WTC11 (cell line): ENCODE data around the gene CMA1. TPM values are rescaled to one million over a fixed set of nuclear protein-coding genes. Genes with fewer than 3 reads are reported as not detected.
"Not testable (repeated sequence)": the region's sequence is repeated elsewhere in the genome, so short reads cannot be mapped to it uniquely, and the experiment has no call there.

Source experiments
- ATAC-seq: fragments of 200-7000 bp; cut with Tn5 transposase; 2 replicates; pipeline ENCODE4 v1.10.0; 2021; ENCODE audit warnings: mild to moderate bottlenecking, moderate library complexity
- CTCF ChIA-PET: fragments of 300-600 bp; sonication (Branson Sonifier 250); formaldehyde crosslinking; loops from one replicate; lab custom pipeline; 2021; ENCODE audit warnings: antibody characterized with exemption; lab: Charles Lee
- POLR2A ChIA-PET: fragments of 350-600 bp; sonication (Branson Sonifier 250); formaldehyde crosslinking; loops from one replicate; lab custom pipeline; 2021; ENCODE audit warnings: antibody characterized with exemption; lab: Charles Lee
- DNase-seq: peaks from one replicate; pipeline ENCODE4 v3.0.0; 2021; ENCODE audit warnings: low spot score
- H3K27ac Mint-ChIP-seq: 2 replicates; pipeline ENCODE4 v1.8.0; 2021; ENCODE audit warnings: mixed read lengths
- H3K27me3 Mint-ChIP-seq: 2 replicates; pipeline ENCODE4 v1.8.0; 2021; ENCODE audit warnings: low read depth, mild to moderate bottlenecking, moderate library complexity, mixed read lengths
- H3K36me3 Mint-ChIP-seq: 2 replicates; pipeline ENCODE4 v1.8.0; 2021; ENCODE audit warnings: mixed read lengths
- H3K4me1 Mint-ChIP-seq: 2 replicates; pipeline ENCODE4 v1.8.0; 2022; ENCODE audit warnings: mixed read lengths
- H3K4me3 Mint-ChIP-seq: 2 replicates; pipeline ENCODE4 v1.8.0; 2021; ENCODE audit warnings: mild to moderate bottlenecking, moderate library complexity, mixed read lengths
- H3K9me3 Mint-ChIP-seq: 2 replicates; pipeline ENCODE4 v1.8.0; 2021; ENCODE audit warnings: mixed read lengths
- EMX1 ChIP-seq: fragments of 250-450 bp; sonication (Bioruptor Pico); IDR thresholded peaks from 2 replicates; pipeline ENCODE4 v1.8.0; 2021; ENCODE audit warnings: mild to moderate bottlenecking
- FOXP1 ChIP-seq: sonication (generic); formaldehyde crosslinking; IDR thresholded peaks from 2 replicates; pipeline ENCODE4 v1.8.0; 2022; ENCODE audit warnings: missing genetic modification reagents, mild to moderate bottlenecking, moderate library complexity, borderline replicate concordance
- NR2C2 ChIP-seq: sonication (generic); formaldehyde crosslinking; IDR thresholded peaks from 2 replicates; pipeline ENCODE4 v1.8.0; 2022; ENCODE audit warnings: mild to moderate bottlenecking, missing genetic modification reagents
- OVOL2 ChIP-seq: fragments of 250-450 bp; sonication (Bioruptor Pico); IDR thresholded peaks from 2 replicates; pipeline ENCODE4 v1.9.0; 2021; ENCODE audit warnings: mild to moderate bottlenecking, borderline replicate concordance
- PRRX2 ChIP-seq: fragments of 250-450 bp; sonication (Bioruptor Pico); IDR thresholded peaks from 2 replicates; pipeline ENCODE4 v1.8.0; 2021; ENCODE audit warnings: mild to moderate bottlenecking
- RELA ChIP-seq: sonication (generic); formaldehyde crosslinking; IDR thresholded peaks from 2 replicates; pipeline ENCODE4 v1.8.1; 2022; ENCODE audit warnings: missing genetic modification reagents, mild to moderate bottlenecking, borderline replicate concordance
- SMAD3 ChIP-seq: sonication (generic); formaldehyde crosslinking; IDR thresholded peaks from 2 replicates; pipeline ENCODE4 v1.8.0; 2022; ENCODE audit warnings: missing genetic modification reagents, mild to moderate bottlenecking, borderline replicate concordance
- SOX15 ChIP-seq: fragments of 250-450 bp; sonication (Bioruptor Pico); IDR thresholded peaks from 2 replicates; pipeline ENCODE4 v1.9.0; 2021; ENCODE audit warnings: mild to moderate bottlenecking
- ZNF416 ChIP-seq: fragments of 250-450 bp; sonication (Bioruptor Pico); IDR thresholded peaks from 2 replicates; pipeline ENCODE4 v1.9.0; 2021; ENCODE audit warnings: mild to moderate bottlenecking, inconsistent platforms
- ZNF423 ChIP-seq: fragments of 250-450 bp; sonication (Bioruptor Pico); IDR thresholded peaks from 2 replicates; pipeline ENCODE4 v2.1.2; 2022; ENCODE audit warnings: mild to moderate bottlenecking, moderate library complexity
- ZNF671 ChIP-seq: fragments of 250-450 bp; sonication (Bioruptor Pico); IDR thresholded peaks from 2 replicates; pipeline ENCODE4 v1.8.0; 2021; ENCODE audit warnings: mild to moderate bottlenecking
- total RNA-seq: library from RNA; stranded (reverse); gene quantifications from 3 replicates; pipeline ENCODE4 v1.2.3, GENCODE V29; 2021
- TF ChIP-seq, protein P1 (sequence below): sonication (generic); formaldehyde crosslinking; IDR thresholded peaks from 2 replicates; pipeline ENCODE4 v1.8.0; 2022; ENCODE audit warnings: mild to moderate bottlenecking, missing genetic modification reagents
- TF ChIP-seq, protein P2 (sequence below): fragments of 250-450 bp; sonication (Bioruptor Pico); IDR thresholded peaks from 2 replicates; pipeline ENCODE4 v1.8.0; 2021; ENCODE audit warnings: mild to moderate bottlenecking
- TF ChIP-seq, protein P3 (sequence below): sonication (generic); formaldehyde crosslinking; IDR thresholded peaks from 2 replicates; pipeline ENCODE4 v1.8.0; 2023; ENCODE audit warnings: missing genetic modification reagents, mild to moderate bottlenecking, borderline replicate concordance
- TF ChIP-seq, protein P4 (sequence below): fragments of 250-450 bp; sonication (Bioruptor Pico); IDR thresholded peaks from 2 replicates; pipeline ENCODE4 v1.9.0; 2021; ENCODE audit warnings: mild to moderate bottlenecking
- TF ChIP-seq, protein P5 (sequence below): fragments of 250-450 bp; sonication (Bioruptor Pico); IDR thresholded peaks from 2 replicates; pipeline ENCODE4 v1.9.0; 2021; ENCODE audit warnings: moderate library complexity, mild to moderate bottlenecking, inconsistent platforms, borderline replicate concordance
- TF ChIP-seq, protein P6 (sequence below): sonication (generic); formaldehyde crosslinking; IDR thresholded peaks from 2 replicates; pipeline ENCODE4 v1.8.1; 2022; ENCODE audit warnings: mild to moderate bottlenecking, moderate library complexity, missing genetic modification reagents

CMA1 gene
- total RNA-seq, 1 experiment from 2014 or later: not detected

DNA sequence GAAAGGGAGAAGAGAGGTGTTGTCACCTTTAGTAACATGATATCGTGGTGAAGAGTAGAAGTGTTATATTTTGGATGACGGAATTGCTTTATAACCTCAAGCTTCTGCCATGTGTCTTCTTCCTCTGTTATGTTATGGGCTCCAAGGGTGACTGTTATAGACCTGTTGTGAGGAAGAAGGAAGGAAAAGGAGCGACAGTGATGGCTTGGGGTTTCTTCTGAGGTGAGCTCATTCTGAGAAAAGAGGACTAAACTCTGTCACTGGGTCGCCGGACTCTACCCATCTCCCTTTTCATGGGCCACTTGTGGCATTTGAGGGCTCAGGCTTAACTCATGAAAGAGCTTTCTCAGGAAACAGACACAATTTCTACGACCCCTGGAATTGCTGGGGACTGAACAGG is 1.6 kb downstream of the CMA1 start (continued):
- TF ChIP-seq, protein P1, sequence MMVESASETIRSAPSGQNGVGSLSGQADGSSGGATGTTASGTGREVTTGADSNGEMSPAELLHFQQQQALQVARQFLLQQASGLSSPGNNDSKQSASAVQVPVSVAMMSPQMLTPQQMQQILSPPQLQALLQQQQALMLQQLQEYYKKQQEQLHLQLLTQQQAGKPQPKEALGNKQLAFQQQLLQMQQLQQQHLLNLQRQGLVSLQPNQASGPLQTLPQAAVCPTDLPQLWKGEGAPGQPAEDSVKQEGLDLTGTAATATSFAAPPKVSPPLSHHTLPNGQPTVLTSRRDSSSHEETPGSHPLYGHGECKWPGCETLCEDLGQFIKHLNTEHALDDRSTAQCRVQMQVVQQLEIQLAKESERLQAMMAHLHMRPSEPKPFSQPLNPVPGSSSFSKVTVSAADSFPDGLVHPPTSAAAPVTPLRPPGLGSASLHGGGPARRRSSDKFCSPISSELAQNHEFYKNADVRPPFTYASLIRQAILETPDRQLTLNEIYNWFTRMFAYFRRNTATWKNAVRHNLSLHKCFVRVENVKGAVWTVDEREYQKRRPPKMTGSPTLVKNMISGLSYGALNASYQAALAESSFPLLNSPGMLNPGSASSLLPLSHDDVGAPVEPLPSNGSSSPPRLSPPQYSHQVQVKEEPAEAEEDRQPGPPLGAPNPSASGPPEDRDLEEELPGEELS: no peak
- TF ChIP-seq OVOL2 (CRISPR knock-in tag) (no peak), EMX1 (CRISPR knock-in tag) (no peak), ZNF423 (no peak), ZNF671 (CRISPR knock-in tag) (no peak), SOX15 (CRISPR knock-in tag) (no peak)
- TF ChIP-seq, protein P2, sequence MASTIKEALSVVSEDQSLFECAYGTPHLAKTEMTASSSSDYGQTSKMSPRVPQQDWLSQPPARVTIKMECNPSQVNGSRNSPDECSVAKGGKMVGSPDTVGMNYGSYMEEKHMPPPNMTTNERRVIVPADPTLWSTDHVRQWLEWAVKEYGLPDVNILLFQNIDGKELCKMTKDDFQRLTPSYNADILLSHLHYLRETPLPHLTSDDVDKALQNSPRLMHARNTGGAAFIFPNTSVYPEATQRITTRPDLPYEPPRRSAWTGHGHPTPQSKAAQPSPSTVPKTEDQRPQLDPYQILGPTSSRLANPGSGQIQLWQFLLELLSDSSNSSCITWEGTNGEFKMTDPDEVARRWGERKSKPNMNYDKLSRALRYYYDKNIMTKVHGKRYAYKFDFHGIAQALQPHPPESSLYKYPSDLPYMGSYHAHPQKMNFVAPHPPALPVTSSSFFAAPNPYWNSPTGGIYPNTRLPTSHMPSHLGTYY (CRISPR knock-in tag): no peak
- TF ChIP-seq, protein P3, sequence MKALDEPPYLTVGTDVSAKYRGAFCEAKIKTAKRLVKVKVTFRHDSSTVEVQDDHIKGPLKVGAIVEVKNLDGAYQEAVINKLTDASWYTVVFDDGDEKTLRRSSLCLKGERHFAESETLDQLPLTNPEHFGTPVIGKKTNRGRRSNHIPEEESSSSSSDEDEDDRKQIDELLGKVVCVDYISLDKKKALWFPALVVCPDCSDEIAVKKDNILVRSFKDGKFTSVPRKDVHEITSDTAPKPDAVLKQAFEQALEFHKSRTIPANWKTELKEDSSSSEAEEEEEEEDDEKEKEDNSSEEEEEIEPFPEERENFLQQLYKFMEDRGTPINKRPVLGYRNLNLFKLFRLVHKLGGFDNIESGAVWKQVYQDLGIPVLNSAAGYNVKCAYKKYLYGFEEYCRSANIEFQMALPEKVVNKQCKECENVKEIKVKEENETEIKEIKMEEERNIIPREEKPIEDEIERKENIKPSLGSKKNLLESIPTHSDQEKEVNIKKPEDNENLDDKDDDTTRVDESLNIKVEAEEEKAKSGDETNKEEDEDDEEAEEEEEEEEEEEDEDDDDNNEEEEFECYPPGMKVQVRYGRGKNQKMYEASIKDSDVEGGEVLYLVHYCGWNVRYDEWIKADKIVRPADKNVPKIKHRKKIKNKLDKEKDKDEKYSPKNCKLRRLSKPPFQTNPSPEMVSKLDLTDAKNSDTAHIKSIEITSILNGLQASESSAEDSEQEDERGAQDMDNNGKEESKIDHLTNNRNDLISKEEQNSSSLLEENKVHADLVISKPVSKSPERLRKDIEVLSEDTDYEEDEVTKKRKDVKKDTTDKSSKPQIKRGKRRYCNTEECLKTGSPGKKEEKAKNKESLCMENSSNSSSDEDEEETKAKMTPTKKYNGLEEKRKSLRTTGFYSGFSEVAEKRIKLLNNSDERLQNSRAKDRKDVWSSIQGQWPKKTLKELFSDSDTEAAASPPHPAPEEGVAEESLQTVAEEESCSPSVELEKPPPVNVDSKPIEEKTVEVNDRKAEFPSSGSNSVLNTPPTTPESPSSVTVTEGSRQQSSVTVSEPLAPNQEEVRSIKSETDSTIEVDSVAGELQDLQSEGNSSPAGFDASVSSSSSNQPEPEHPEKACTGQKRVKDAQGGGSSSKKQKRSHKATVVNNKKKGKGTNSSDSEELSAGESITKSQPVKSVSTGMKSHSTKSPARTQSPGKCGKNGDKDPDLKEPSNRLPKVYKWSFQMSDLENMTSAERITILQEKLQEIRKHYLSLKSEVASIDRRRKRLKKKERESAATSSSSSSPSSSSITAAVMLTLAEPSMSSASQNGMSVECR (CRISPR knock-in tag): no peak
- TF ChIP-seq, protein P4, sequence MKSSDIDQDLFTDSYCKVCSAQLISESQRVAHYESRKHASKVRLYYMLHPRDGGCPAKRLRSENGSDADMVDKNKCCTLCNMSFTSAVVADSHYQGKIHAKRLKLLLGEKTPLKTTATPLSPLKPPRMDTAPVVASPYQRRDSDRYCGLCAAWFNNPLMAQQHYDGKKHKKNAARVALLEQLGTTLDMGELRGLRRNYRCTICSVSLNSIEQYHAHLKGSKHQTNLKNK (CRISPR knock-in tag): no peak

DNA sequence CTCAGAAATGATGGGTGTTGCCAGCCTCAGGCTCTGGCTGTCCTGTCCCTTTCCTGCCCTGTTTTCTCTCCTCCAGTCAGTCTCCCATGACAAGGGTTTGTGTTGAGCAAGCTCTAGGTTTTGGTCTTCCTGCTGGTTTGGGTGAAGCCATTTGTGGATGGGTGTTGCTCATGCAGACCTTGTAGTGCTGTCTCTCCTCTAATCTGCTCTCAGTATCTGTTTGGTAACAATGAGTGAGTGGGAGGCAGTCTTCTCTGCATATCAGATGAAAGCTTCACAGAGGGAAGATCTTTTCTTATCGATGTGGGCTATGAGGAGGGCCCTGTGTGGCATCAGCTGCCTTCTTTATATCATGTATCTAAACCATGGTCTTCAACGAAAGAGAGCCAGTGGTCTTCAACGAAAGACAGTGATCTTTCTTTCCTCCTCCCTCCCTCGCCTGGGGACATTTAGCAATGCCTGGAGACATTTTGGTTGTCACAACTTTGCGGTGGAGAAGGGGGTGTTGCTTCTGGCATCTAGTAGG is 3.6 kb downstream of the CMA1 start:
- DNase-seq (no peak), ATAC-seq (no peak)
- CTCF ChIA-PET: no interaction called here
- Mint-ChIP-seq H3K36me3 (no peaks in the 10 kb centered on the region), H3K4me3 (no peak overlapping the region), H3K27ac (no peak overlapping the region), H3K27me3 (peaks cover 23% of the 10 kb centered on the region), H3K9me3 (0 out of 2 replicates have a peak, but pooled peaks cover 3% of the 10 kb centered on the region), H3K4me1 (peaks cover 7% of the 10 kb centered on the region)
- POLR2A ChIA-PET: interaction anchor here (0.7 to 1.2 kb wide), 2 partner anchors 8 to 18 kb away, joined by 3 read pairs; no protein-coding TSS in a partner anchor
- TF ChIP-seq ZNF423: no peak
- TF ChIP-seq, protein P5, sequence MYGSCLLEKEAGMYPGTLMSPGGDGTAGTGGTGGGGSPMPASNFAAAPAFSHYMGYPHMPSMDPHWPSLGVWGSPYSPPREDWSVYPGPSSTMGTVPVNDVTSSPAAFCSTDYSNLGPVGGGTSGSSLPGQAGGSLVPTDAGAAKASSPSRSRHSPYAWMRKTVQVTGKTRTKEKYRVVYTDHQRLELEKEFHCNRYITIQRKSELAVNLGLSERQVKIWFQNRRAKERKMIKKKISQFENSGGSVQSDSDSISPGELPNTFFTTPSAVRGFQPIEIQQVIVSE (CRISPR knock-in tag): no peak
- no peak for TF ChIP-seq FOXP1 (CRISPR knock-in tag)
- no peak for TF ChIP-seq PRRX2 (CRISPR knock-in tag)
- TF ChIP-seq RELA (CRISPR knock-in tag): no peak
- no peak for TF ChIP-seq SMAD3 (CRISPR knock-in tag)
- TF ChIP-seq, protein P6, sequence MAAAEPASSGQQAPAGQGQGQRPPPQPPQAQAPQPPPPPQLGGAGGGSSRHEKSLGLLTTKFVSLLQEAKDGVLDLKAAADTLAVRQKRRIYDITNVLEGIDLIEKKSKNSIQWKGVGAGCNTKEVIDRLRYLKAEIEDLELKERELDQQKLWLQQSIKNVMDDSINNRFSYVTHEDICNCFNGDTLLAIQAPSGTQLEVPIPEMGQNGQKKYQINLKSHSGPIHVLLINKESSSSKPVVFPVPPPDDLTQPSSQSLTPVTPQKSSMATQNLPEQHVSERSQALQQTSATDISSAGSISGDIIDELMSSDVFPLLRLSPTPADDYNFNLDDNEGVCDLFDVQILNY: no peak
- TF ChIP-seq NR2C2: no peak
- TF ChIP-seq ZNF416 (CRISPR knock-in tag): no peak

DNA sequence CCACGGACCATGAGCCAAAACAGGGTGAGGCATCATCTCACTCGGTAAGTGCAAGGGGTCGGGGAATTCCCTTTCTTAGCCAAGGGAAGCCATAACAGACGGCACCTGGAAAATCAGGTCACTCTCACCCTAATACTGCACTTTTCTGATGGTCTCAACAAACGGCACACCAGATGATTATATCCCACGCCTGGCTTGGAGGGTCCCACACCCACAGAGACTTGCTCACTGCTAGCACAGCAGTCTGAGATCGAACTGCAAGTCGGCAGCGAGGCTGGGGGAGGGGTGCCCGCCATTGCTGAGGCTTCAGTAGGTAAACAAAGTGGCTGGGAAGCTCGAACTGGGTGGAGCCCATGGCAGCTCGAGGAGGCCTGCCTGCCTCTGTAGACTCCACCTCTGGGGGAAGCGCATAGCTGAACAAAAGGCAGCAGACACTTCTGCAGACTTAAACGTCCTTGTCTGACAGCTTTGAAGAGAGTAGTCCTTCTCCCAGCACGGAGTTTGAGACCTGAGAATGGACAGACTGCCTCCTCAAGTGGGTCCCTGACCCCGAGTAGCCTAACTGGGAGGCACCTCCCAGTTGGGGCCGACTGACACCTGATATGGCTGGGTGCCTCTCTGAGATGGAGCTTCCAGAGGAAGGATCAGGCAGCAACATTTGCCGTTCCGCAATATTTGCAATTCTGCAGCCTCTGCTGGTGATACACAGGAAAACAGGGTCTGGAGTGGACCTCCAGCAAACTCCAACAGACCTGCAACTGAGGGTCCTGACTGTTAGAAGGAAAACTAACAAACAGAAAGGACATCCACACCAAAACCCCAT is 16.3 kb downstream of the CMA1 start:
- H3K4me3 Mint-ChIP-seq, ATAC-seq, DNase-seq, POLR2A ChIA-PET, H3K27ac Mint-ChIP-seq, H3K36me3 Mint-ChIP-seq, H3K4me1 Mint-ChIP-seq: not testable (repeated sequence)
- H3K27me3 Mint-ChIP-seq: peaks cover 61% of the 10 kb centered on the region
- peaks cover 26% of the 10 kb centered on the region for H3K9me3 Mint-ChIP-seq
- CTCF ChIA-PET: interaction anchor here (2.3 kb wide), 1 partner anchor 10 kb away, joined by 8 read pairs; no protein-coding TSS in a partner anchor
